Measurements from ENCODE around the gene PSMA2.

The PSMA2 gene

DNA sequence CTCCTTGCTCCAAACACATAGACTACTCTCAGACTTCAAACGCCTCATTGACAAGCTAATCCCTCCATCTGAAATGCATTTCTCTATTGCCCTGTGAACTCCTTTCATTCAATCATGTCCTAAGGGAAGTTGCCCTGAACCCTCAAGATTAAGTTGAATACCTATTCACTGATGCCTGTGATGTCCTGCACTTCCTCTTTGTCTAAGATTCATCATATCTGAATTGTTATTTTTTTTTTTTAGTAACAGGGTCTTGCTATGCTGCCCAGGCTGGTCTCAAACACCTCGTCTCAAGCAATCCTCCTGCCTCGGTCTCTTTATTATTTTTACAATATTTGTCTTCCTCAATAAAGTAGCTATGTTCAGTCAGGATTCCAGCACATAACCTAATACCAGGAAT is 3.2 kb downstream of the PSMA2 start:
- H3K4me3 ChIP-seq (ENCODE audit: low read length) = no peak overlapping the region
- TF ChIP-seq ZNF274 (IDR thresholded peaks at IDR 0.05; ENCODE audit: low read depth, low read length) = no peak

DNA sequence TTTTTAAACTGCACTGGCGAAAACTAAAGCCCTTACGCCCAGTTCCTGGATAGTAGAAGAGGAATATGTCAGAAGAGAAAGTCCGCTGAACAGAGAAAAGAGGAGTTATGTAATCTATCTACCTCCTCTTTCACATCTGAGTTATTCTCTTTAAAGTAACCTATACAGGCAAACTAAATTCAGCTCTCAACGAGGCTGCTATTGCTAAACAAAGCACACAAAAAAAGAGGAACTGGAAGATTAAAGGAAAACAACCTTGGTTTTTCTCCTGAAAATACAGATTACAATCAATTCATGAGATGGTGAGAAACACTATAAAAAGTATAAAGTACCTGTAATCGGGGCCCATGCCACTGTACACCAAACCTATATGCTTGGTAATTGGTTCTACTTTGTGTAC is 5.8 kb downstream of the PSMA2 start:
- no peak for TF ChIP-seq ZNF274 (IDR thresholded peaks at IDR 0.05; ENCODE audit: low read depth, low read length)
- H3K4me3 ChIP-seq (ENCODE audit: low read length) = no peak overlapping the region

DNA sequence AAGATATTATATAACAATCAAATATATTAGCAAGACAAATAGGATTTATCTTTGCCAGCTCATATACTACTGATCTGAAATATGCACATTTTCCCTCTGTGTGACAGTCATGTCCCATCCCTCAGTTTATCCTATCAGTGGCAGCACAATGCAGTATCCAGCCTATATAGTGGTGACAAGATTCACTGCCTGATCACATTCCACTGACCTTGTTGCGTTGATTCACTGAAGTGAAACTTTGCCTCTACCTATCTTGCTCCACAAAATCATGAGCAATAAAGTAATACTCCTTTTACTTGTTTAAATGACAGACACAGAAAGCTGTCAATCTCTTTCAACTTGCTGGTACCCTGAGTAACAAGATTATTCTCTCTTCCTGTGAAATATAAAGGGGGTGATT is 6.3 kb downstream of the PSMA2 start:
- no peak for TF ChIP-seq ZNF274 (IDR thresholded peaks at IDR 0.05; ENCODE audit: low read depth, low read length)
- H3K4me3 ChIP-seq (ENCODE audit: low read length) = no peak overlapping the region

DNA sequence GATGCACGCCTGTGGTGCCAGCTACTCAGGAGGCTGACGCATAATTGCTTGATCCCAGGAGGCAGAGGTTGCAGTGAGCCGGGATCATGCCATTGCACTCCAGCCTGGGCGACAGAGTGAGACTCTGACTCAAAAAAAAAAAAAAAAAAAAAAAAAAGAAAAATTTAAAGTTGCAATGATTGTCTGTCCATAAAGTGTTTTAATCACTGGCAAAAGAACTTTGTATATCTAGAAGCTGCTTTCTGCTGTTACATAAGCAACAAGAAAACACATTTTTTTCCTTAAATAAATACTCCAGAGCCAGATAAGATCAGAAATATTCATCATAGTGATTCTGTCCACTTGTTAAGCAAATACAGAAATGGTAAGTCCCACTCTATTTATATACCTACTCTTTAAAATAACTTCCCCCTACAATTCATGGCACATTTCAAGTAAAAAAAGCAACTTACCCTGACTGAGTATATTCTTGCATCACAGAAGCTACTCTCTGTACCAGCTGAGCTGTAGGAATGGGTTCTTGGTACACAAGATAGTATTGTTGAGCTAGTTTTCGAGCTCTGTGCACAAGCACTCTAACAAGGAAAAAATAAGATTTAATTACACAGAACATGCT is 7.6 kb downstream of the PSMA2 start:
- H3K4me3 ChIP-seq (ENCODE audit: low read length) = no peak overlapping the region
- TF ChIP-seq ZNF274 (IDR thresholded peaks at IDR 0.05; ENCODE audit: low read depth, low read length) = no peak

DNA sequence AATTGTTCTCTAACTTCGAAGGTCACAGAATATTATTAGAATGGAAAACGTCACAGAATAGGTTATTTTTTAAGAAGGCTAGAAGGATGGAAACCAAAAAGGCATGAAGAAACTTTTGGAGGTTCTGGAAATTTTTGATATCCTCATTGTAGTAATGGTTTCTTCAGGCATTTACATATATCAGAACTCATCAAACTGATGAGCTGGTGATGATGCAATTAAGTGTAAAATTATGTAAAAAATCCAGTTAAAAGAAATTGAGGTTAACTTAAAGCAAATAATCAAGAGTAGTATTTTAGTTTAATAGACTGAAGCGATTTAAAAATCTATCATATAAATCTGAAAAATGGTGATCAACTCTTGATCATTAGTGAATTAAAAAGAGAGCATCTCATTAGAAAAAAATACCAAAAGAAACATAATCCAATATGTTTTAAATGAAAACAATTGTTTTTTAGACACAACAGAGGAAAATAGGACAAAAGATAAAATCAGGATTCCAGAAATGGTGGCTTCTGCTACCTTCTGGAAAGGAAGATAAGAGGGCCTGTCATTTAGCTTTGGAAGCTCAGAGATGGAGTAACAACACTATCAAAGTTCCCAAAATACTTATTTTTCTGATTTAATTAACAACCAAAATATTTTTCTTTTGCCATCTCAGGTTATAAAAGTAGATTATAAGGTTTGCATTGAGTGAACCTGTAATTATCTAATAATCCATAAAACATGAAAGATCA is 9.8 kb downstream of the PSMA2 start:
- no peak overlapping the region for H3K4me3 ChIP-seq (ENCODE audit: low read length)
- TF ChIP-seq ZNF274 (IDR thresholded peaks at IDR 0.05; ENCODE audit: low read depth, low read length) = no peak

DNA sequence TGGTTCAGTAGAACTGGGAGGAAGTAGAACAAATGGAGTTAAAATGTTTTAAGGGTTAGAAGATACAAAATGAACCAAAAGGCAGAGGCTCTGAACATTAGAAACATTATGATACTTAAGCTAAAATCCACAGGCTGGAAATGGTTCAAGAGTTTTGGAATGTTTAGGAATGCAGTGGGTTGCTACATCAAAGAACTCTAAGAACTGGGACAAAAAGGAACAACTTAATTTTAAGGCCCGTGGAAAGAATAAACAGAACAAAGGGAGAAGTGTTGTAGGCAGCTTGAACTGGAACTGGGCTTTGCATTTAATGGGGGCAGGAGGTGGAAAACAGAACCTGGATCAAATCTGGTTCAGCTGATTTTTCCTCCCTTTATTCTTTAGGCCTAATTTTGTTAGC is 16.6 kb downstream of the PSMA2 start:
- TF ChIP-seq ZNF274 (IDR thresholded peaks at IDR 0.05; ENCODE audit: low read depth, low read length) = no peak
- no peak overlapping the region for H3K4me3 ChIP-seq (ENCODE audit: low read length)

DNA sequence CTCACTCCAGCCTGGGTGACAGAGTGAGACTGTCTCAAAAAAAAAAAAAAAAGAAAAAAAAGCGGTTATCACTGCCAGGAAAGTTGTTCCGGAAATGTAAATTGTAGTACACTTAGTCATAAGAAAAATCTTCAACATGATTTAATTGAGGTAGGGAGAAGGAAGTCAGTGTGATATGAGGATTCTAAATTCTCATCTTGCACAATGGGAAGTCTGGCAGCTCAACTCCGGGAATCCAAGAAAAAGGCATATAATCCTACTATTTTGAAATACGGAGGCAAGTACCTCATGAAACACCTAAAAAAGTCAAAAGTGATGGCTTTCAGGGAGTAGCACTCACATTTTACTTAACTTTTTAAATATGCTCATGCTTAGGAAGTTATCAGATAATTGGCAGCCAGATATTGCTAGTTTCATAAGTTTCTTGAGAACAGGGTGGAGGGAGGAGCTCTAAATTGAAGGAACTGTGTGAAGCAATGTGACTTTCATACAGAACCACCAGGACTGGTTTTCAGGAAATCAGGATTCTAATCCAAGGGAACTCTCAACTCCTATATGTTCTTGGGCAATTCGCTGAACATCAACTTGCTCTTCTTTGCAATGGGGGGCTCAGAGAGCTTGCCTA is 17.4 kb downstream of the PSMA2 start:
- no peak for TF ChIP-seq ZNF274 (IDR thresholded peaks at IDR 0.05; ENCODE audit: low read depth, low read length)
- no peak overlapping the region for H3K4me3 ChIP-seq (ENCODE audit: low read length)

DNA sequence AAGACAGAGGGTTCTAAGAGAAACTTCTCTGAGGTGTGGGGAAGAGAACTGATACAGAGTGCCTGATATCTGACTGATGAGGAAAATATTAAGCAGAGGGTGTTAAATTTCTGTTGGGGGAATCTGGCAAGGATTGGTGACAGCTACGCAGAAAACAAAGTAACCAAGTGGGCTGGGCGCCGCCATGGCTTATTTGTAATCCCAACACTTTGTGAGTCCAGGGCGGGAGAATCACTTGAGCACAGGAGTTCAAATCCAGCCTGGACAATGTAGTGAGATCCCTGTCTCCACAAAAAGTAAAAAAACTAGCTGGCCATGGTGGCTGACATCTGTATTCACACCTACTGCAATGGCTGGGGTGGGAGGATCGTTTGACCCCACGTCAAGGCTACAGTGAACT is 18.0 kb downstream of the PSMA2 start:
- no peak for TF ChIP-seq ZNF274 (IDR thresholded peaks at IDR 0.05; ENCODE audit: low read depth, low read length)
- no peak overlapping the region for H3K4me3 ChIP-seq (ENCODE audit: low read length)

DNA sequence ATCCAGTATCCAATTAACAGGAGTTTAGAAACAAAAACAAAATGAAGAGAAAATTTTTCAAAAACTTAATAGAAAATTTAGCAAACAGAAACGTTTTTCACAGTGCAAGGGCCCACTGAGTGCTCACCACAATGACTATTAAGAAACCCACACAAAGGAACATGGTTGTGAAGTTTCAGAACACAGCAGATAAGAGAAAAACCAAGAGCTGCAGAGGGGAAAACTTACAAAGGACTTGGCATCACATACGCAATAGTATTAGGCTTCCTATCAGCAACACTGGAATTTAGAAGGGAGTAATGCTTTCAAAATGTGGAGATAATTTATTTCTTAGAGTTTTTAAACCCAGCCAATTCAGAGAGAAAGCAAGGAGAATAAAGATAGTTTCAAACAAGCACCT is 18.4 kb downstream of the PSMA2 start:
- no peak overlapping the region for H3K4me3 ChIP-seq (ENCODE audit: low read length)
- no peak for TF ChIP-seq ZNF274 (IDR thresholded peaks at IDR 0.05; ENCODE audit: low read depth, low read length)

DNA sequence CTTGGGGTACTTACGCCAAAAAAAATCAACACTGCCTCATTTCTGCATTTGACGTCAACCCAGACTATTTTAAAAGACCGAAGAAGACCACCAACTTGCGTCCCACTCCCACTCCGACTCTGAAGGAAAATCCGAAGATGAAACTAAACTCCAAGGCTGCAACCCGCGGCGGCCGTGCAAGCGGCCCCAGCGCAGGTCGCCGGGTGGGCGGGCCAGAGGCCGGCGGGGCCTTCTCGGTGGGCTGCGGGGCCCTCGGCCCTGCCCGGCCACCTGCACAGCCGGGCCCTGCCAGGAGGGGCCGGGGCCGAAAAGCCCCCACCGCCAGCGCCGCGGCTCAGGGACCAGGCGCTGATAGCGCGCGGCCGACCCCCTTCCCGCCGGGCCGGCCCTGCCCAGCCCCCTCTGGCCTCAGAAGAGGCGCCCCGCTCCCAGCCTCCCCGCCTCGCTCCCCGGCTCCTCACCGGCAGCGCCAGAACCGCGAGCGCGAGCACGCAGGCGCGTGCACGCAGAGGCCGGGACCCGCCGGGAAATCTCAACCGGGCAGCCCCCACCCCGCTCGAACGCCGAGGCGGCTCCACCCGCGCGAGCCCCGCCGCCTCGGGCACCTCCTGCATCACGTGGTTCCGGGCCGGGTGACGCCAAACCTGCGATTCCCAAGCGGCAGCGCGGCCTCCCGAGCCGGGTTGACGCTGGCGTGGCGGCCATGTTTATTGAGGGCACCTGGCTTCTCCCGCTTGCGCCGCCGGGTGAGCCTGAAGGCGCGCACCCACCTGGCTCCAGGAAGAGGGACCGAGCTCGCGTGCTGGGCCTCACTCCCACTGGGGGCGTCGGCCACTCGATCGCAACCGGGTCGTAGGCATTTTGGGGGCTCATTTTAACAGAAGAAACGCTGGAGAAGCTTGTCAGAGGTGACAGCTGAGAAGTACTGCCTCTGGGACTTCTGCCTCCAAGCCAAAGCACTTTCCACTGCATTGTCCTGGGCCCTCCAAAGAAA is 20.2 kb downstream of the PSMA2 start, which contains the start of gene C7orf25:
Gene C7orf25 (minus strand): TSS at position 617 of the 994 bp plus-strand sequence. CDS start 1,170 bp downstream, outside the sequence.
- no peak for TF ChIP-seq ZNF274 (IDR thresholded peaks at IDR 0.05; ENCODE audit: low read depth, low read length)

DNA sequence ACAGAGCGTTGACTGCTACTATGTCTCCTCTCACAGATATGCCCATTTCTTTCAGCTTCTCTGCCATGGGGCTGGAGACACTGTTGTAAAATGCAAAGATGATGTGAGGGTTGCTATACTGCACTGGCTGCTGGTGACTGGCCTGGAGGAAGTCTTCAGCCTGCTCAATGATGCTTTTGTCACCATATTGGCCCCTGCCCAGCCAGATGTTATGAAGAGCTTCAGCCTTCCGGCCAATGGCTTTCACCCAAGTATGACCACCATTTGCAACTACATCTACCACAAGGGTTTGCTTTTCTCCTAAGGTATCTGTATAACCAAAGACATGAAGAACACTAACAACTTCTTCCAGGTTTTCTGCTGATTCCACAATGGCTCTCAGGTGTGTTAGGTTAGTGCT is 21.7 kb downstream of the PSMA2 start:
- no peak for TF ChIP-seq ZNF274 (IDR thresholded peaks at IDR 0.05; ENCODE audit: low read depth, low read length)
- peak overlapping the region; percentile 98; the same call in 1 of the 2 replicates for H3K4me3 ChIP-seq (ENCODE audit: low read length)

More for the DNA sequence above, 20.2 kb downstream of the PSMA2 start, which contains the start of gene C7orf25:
- peak within 1 kb of the TSS; percentile 98 for H3K4me3 ChIP-seq (ENCODE audit: low read length)

DNA sequence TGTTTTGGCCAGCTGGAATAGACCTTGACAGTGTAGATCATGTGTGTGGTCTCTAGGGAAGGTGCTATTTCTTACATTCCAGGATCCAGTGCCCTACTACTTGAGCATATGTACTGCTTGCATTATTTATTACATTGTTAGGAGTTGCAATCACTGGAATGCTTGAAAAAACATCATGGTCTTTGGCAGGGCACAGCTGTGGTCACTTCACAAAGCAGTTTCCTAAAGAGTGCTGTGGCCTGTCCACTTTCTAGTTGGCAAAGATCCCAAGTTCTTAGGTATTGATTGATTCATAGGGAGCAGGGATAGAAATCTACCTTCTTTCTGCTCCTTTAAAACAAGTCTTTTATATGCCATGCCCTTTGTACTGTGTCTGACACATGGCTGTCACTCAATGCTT is 24.7 kb downstream of the PSMA2 start:
- TF ChIP-seq ZNF274 (IDR thresholded peaks at IDR 0.05; ENCODE audit: low read depth, low read length) = no peak
- no peak overlapping the region for H3K4me3 ChIP-seq (ENCODE audit: low read length)

DNA sequence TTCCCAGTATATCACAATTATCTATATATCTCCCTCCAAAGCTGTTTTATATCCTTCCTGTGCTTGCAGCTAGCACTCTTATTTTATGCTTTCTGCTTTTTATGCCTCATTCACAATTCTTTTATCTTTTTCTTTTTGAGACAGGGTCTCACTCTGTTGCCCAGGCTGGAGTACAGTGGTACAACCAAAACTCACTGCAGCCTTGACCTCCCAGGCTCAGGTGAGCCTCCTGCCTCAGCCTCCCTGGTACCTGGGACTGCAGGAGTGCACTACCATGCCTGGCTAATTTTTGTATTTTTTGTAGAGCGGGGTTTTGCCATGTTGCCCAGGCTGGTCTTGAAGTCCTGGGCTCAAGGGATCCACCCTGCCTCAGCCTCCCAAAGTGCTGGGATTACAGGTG is 25.8 kb downstream of the PSMA2 start:
- no peak overlapping the region for H3K4me3 ChIP-seq (ENCODE audit: low read length)
- no peak for TF ChIP-seq ZNF274 (IDR thresholded peaks at IDR 0.05; ENCODE audit: low read depth, low read length)

DNA sequence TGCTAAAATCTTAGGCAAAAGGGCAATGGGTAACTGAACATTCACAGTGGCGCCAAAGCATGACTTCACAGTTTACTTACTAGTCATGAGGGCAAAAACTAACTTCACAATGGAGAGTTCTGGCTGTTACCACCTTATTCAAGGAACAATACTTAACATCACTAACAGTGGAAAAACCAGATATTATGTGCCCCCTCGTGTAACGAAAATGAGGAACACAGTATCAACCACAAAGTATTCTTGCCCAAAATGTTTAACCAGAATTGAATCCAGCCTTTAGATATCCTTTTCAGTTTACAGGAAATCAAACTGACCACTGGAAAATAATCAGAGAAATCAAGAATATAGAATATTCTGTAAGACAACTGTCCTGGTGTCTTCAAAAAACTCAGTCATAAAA is 29.6 kb downstream of the PSMA2 start:
- TF ChIP-seq ZNF274 (IDR thresholded peaks at IDR 0.05; ENCODE audit: low read depth, low read length) = no peak
- no peak overlapping the region for H3K4me3 ChIP-seq (ENCODE audit: low read length)
